Measurements from ENCODE around the gene PPM1D.

PPM1D gene

GRCh38 chr17:60639019-60639330, 39.0 kb downstream of the PPM1D start:
- Histone ChIP-seq H3K4me1 (ENCODE audit: low read length) (peaks cover 6% of the 10 kb centered on the region), H3K9me3 (ENCODE audit: insufficient read depth, low read length) (no peaks in the 10 kb centered on the region), H3K4me3 (ENCODE audit: low read length) (no peak overlapping the region), H3K36me3 (replicated peaks; ENCODE audit: low read depth, low read length) (peaks cover 10% of the 10 kb centered on the region), H2AFZ (ENCODE audit: low read depth, low read length) (no peak overlapping the region), H3K27ac (ENCODE audit: low read length) (no peak overlapping the region), H3K79me2 (ENCODE audit: low read length) (peaks cover 15% of the 10 kb centered on the region), H3K27me3 (ENCODE audit: low read depth, low read length) (no peaks in the 10 kb centered on the region), H3K9ac (ENCODE audit: low read length) (no peak overlapping the region), H4K20me1 (ENCODE audit: insufficient read depth, low read length) (peaks cover 15% of the 10 kb centered on the region), H3K4me2 (ENCODE audit: low read length) (no peak overlapping the region)
- TF ChIP-seq CTCF (IDR thresholded peaks at IDR 0.05; ENCODE audit: low read depth, low read length) (no peak), EZH2phosphoT487 (IDR thresholded peaks at IDR 0.05; ENCODE audit: low read depth) (no peak)

DNA sequence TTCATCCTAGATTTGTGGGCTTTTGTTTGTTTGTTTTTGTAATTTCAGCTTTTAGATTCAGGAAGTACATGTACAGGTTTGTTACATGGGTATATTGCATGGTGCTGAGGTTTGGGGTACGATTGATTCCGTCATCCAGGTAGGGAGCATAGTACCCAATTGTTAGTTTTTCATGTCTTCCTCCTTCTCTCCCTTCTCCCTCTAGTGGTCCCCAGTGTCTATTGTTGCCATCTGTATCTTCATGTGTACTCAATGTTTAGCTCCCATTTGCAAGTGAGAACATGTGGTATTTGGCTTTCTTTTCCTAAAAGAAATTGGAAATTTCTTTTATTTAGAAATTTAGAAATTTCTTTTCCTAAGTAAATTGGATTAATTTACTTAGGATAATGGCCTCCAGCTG, 40.5 kb downstream of the PPM1D start:
- Histone ChIP-seq H3K79me2 (ENCODE audit: low read length) (peaks cover 15% of the 10 kb centered on the region), H3K9me3 (ENCODE audit: insufficient read depth, low read length) (no peaks in the 10 kb centered on the region), H2AFZ (ENCODE audit: low read depth, low read length) (no peak overlapping the region), H3K4me1 (ENCODE audit: low read length) (peaks cover 6% of the 10 kb centered on the region), H3K36me3 (replicated peaks; ENCODE audit: low read depth, low read length) (peaks cover 5% of the 10 kb centered on the region), H3K4me3 (ENCODE audit: low read length) (no peak overlapping the region), H3K9ac (ENCODE audit: low read length) (no peak overlapping the region), H3K27ac (ENCODE audit: low read length) (no peak overlapping the region), H3K4me2 (ENCODE audit: low read length) (no peak overlapping the region), H3K27me3 (ENCODE audit: low read depth, low read length) (no peaks in the 10 kb centered on the region), H4K20me1 (ENCODE audit: insufficient read depth, low read length) (peaks cover 15% of the 10 kb centered on the region)
- no peak for TF ChIP-seq EZH2phosphoT487 (IDR thresholded peaks at IDR 0.05; ENCODE audit: low read depth)
- TF ChIP-seq CTCF (IDR thresholded peaks at IDR 0.05; ENCODE audit: low read depth, low read length), result no peak; the same call in 1 of the 2 replicates

GRCh38 chr17:60641126-60641525, 41.1 kb downstream of the PPM1D start:
- no peak for TF ChIP-seq EZH2phosphoT487 (IDR thresholded peaks at IDR 0.05; ENCODE audit: low read depth)
- TF ChIP-seq CTCF (IDR thresholded peaks at IDR 0.05; ENCODE audit: low read depth, low read length), result no peak
- Histone ChIP-seq H3K9ac (ENCODE audit: low read length) (no peak overlapping the region), H3K4me3 (ENCODE audit: low read length) (no peak overlapping the region), H3K4me2 (ENCODE audit: low read length) (no peak overlapping the region), H4K20me1 (ENCODE audit: insufficient read depth, low read length) (peaks cover 15% of the 10 kb centered on the region), H3K27ac (ENCODE audit: low read length) (no peak overlapping the region), H2AFZ (ENCODE audit: low read depth, low read length) (no peak overlapping the region), H3K79me2 (ENCODE audit: low read length) (peaks cover 15% of the 10 kb centered on the region), H3K9me3 (ENCODE audit: insufficient read depth, low read length) (no peaks in the 10 kb centered on the region), H3K4me1 (ENCODE audit: low read length) (peaks cover 6% of the 10 kb centered on the region), H3K36me3 (replicated peaks; ENCODE audit: low read depth, low read length) (peaks cover 5% of the 10 kb centered on the region), H3K27me3 (ENCODE audit: low read depth, low read length) (no peaks in the 10 kb centered on the region)

GRCh38 chr17:60641810-60642220, 41.8 kb downstream of the PPM1D start:
- Histone ChIP-seq H3K79me2 (ENCODE audit: low read length) (peaks cover 15% of the 10 kb centered on the region), H3K4me2 (ENCODE audit: low read length) (no peak overlapping the region), H3K9ac (ENCODE audit: low read length) (no peak overlapping the region), H3K27ac (ENCODE audit: low read length) (no peak overlapping the region), H3K4me1 (ENCODE audit: low read length) (peaks cover 6% of the 10 kb centered on the region), H2AFZ (ENCODE audit: low read depth, low read length) (no peak overlapping the region), H3K9me3 (ENCODE audit: insufficient read depth, low read length) (no peaks in the 10 kb centered on the region), H3K36me3 (replicated peaks; ENCODE audit: low read depth, low read length) (peaks cover 5% of the 10 kb centered on the region), H4K20me1 (ENCODE audit: insufficient read depth, low read length) (peaks cover 15% of the 10 kb centered on the region), H3K27me3 (ENCODE audit: low read depth, low read length) (no peaks in the 10 kb centered on the region), H3K4me3 (ENCODE audit: low read length) (no peak overlapping the region)
- TF ChIP-seq CTCF (IDR thresholded peaks at IDR 0.05; ENCODE audit: low read depth, low read length), result peak; percentile 51
- TF ChIP-seq EZH2phosphoT487 (IDR thresholded peaks at IDR 0.05; ENCODE audit: low read depth), result no peak

Data from OCI-LY3 (cell line).